HG02588 (cell line): Measurements from ENCODE around the gene BRSK1.

Experiments used
- ATAC-seq: cut with Tn5 transposase; IDR thresholded peaks from one replicate; pipeline ENCODE4 v1.9.1; 2021; ENCODE audit warnings: mild to moderate bottlenecking, moderate library complexity; ENCODE audit not compliant: unreplicated experiment

BRSK1 gene

GRCh38 chr19:55303477-55303876 is 19.7 kb downstream of the BRSK1 start:
- no peak for ATAC-seq

GRCh38 chr19:55304279-55304978 is 20.6 kb downstream of the BRSK1 start:
- ATAC-seq = no peak

GRCh38 chr19:55304980-55305379 is 21.2 kb downstream of the BRSK1 start:
- ATAC-seq = no peak

GRCh38 chr19:55305491-55305890 is 21.7 kb downstream of the BRSK1 start:
- ATAC-seq = no peak

- ATAC-seq = no peak
Measured at GRCh38 chr19:55305983-55306562, 22.3 kb downstream of the BRSK1 start.

- ATAC-seq = no peak
Measured at GRCh38 chr19:55306712-55307111, 22.9 kb downstream of the BRSK1 start.

- ATAC-seq = no peak
Measured at GRCh38 chr19:55308281-55308680, 24.5 kb downstream of the BRSK1 start.

- no peak for ATAC-seq
Measured at GRCh38 chr19:55309448-55309847, 25.7 kb downstream of the BRSK1 start.

- no peak for ATAC-seq
Measured at GRCh38 chr19:55310498-55310897, 26.7 kb downstream of the BRSK1 start.

- no peak for ATAC-seq
Measured at GRCh38 chr19:55311397-55311796, 27.6 kb downstream of the BRSK1 start.

GRCh38 chr19:55311797-55312196 is 28.0 kb downstream of the BRSK1 start:
- ATAC-seq = no peak

GRCh38 chr19:55312621-55313512 is 29.1 kb downstream of the BRSK1 start:
- no peak for ATAC-seq

- no peak for ATAC-seq
Measured at GRCh38 chr19:55314396-55314795, 30.6 kb downstream of the BRSK1 start.

- ATAC-seq = no peak
Measured at GRCh38 chr19:55315956-55316525, 32.2 kb downstream of the BRSK1 start.

- ATAC-seq = no peak
Measured at GRCh38 chr19:55316646-55317045, 32.8 kb downstream of the BRSK1 start.

GRCh38 chr19:55319785-55320184 is 36.0 kb downstream of the BRSK1 start:
- no peak for ATAC-seq

- no peak for ATAC-seq
Measured at GRCh38 chr19:55320844-55321419, 37.1 kb downstream of the BRSK1 start.

GRCh38 chr19:55321466-55322137 is 37.8 kb downstream of the BRSK1 start:
- ATAC-seq = no peak

- no peak for ATAC-seq
Measured at GRCh38 chr19:55322204-55322885, 38.5 kb downstream of the BRSK1 start.

- no peak for ATAC-seq
Measured at GRCh38 chr19:55324662-55325061, 40.9 kb downstream of the BRSK1 start.
